Panc1 (cell line): ENCODE results near the gene PIK3R5. TPM values are rescaled to one million over a fixed set of nuclear protein-coding genes. Genes with fewer than 3 reads are reported as not detected.

Experiments used
- ATAC-seq: fragments of 200-7000 bp; cut with Tn5 transposase; 2 replicates; pipeline ENCODE4 v1.9.1; 2020; ENCODE audit warnings: mild to moderate bottlenecking, moderate library complexity
- BruUV-seq: library from RNA; stranded (reverse); fragments of 400-500 nt; replicated peaks from 2 replicates; lab custom pipeline; 2021; lab: Mats Ljungman, UMichigan
- CTCF ChIA-PET: fragments of 300-600 bp; sonication (Branson Sonifier 250); formaldehyde crosslinking; loops from one replicate; lab custom pipeline; 2022; ENCODE audit warnings: antibody characterized with exemption; lab: Charles Lee
- POLR2A ChIA-PET: fragments of 300-600 bp; sonication (Branson Sonifier 250); formaldehyde crosslinking; loops from one replicate; lab custom pipeline; 2022; ENCODE audit warnings: antibody characterized with exemption; lab: Charles Lee
- DNase-seq: peaks from one replicate; pipeline ENCODE4 v3.0.0-alpha.2; 2010; ENCODE audit warnings: low read depth, low spot score
- H3K27ac ChIP-seq: 2 replicates; pipeline ENCODE4 v1.5.1; 2011; ENCODE audit warnings: mild to moderate bottlenecking, low read length, inconsistent platforms
- H3K27me3 ChIP-seq: fragments of 200-500 bp; sonication (Bioruptor generic); 2 replicates; pipeline ENCODE4 v1.6.0; 2014; ENCODE audit warnings: low read length, inconsistent platforms; ENCODE audit not compliant: control insufficient read depth, insufficient read depth
- H3K36me3 ChIP-seq: fragments of 200-500 bp; sonication (Bioruptor generic); 2 replicates; pipeline ENCODE4 v1.5.1; 2014; ENCODE audit warnings: inconsistent platforms, mild to moderate bottlenecking, low read length, moderate library complexity; ENCODE audit not compliant: control insufficient read depth, insufficient read depth
- H3K4me1 ChIP-seq: 2 replicates; pipeline ENCODE4 v1.5.1; 2011; ENCODE audit warnings: inconsistent platforms, mild to moderate bottlenecking, low read length, moderate library complexity; ENCODE audit not compliant: control insufficient read depth, insufficient read depth
- H3K4me3 ChIP-seq, 2 experiments: 2 replicates each; pipeline ENCODE4 v1.5.1; 2011 to 2012; ENCODE audit warnings: low read depth in 2 of 2, low read length in 2 of 2, mild to moderate bottlenecking in 2 of 2, inconsistent platforms in 1 of 2, moderate library complexity in 1 of 2
- H3K9me3 ChIP-seq: fragments of 200-500 bp; sonication (Bioruptor generic); 2 replicates; pipeline ENCODE4 v1.5.1; 2014; ENCODE audit warnings: low read depth, mild to moderate bottlenecking, inconsistent platforms, low read length, moderate library complexity; ENCODE audit not compliant: control insufficient read depth, insufficient read depth
- CTCF ChIP-seq: fragments of 450-650 bp; IDR thresholded peaks from 2 replicates; pipeline ENCODE4 v1.5.1; 2017; ENCODE audit warnings: mild to moderate bottlenecking
- POLR2AphosphoS5 ChIP-seq: IDR thresholded peaks from 2 replicates; pipeline ENCODE4 v1.6.1; 2012; ENCODE audit warnings: mild to moderate bottlenecking, low read depth, low read length, moderate library complexity
- REST ChIP-seq, 2 experiments: IDR thresholded peaks; 2 replicates each; pipeline ENCODE4 v1.6.1; 2011 to 2012; ENCODE audit warnings: low read depth in 2 of 2, control low read depth in 1 of 2, low read length in 1 of 2, mild to moderate bottlenecking in 1 of 2, moderate library complexity in 1 of 2; ENCODE audit not compliant: insufficient read depth in 1 of 2
- SIN3A ChIP-seq: IDR thresholded peaks from 2 replicates; pipeline ENCODE4 v1.6.1; 2012; ENCODE audit warnings: low read depth, mild to moderate bottlenecking, low read length, moderate library complexity, borderline replicate concordance; ENCODE audit not compliant: insufficient read depth
- TCF7L2 ChIP-seq: IDR thresholded peaks from 2 replicates; pipeline ENCODE4 v1.6.1; 2011; ENCODE audit warnings: mild to moderate bottlenecking, low read depth, low read length, inconsistent platforms
- in situ Hi-C: cut with HindIII; loops from 2 replicates; pipeline ENCODE4 v1.10.0; 2016; ENCODE audit warnings: low sequenced_read_pairs, low pct_unique_long_range_greater_than_20kb
- intact Hi-C: fragments of 100-400 bp; cut with micrococcal nuclease; formaldehyde crosslinking; loops from one replicate; pipeline ENCODE4 v1.10.0; 2022; ENCODE audit not compliant: unreplicated experiment
- total RNA-seq: library from RNA; stranded (reverse); gene quantifications from one replicate; pipeline ENCODE4 v1.2.1, GENCODE V29; 2021; ENCODE audit not compliant: unreplicated experiment

The PIK3R5 gene
- total RNA-seq, 1 experiment from 2014 or later: 0.15 TPM

- intact Hi-C loops (no loop called here), in situ Hi-C loops (no loop called here)
- TF ChIP-seq SIN3A: no peak
- TF ChIP-seq TCF7L2: no peak
- no peak for TF ChIP-seq POLR2AphosphoS5
- no peak for TF ChIP-seq CTCF
- TF ChIP-seq REST (IDR thresholded peaks at IDR 0.05; ENCODE audit: insufficient read depth in 1 of 2, low read depth in 2 of 2, low read length in 1 of 2): no peak
- ATAC-seq: no peak
- Histone ChIP-seq H3K9me3 (no peaks in the 10 kb centered on the region), H3K36me3 (no peaks in the 10 kb centered on the region), H3K4me3 (no peak overlapping the region), H3K4me1 (no peaks in the 10 kb centered on the region), H3K27ac (no peak overlapping the region), H3K27me3 (no peaks in the 10 kb centered on the region; the same call in 1 of the 2 replicates)
- no TSS peak for BruUV-seq
- ChIA-PET POLR2A (no interaction called here), CTCF (no interaction called here)
- DNase-seq: no peak
Measured at GRCh38 chr17:8859027-8859803, 106.3 kb downstream of the PIK3R5 start.

GRCh38 chr17:8857919-8858318 lies 107.6 kb downstream of the PIK3R5 start:
- in situ Hi-C loops (no loop called here), intact Hi-C loops (no loop called here)
- H3K27me3 ChIP-seq: no peaks in the 10 kb centered on the region; the same call in 1 of the 2 replicates
- ChIA-PET POLR2A (no interaction called here), CTCF (no interaction called here)
- DNase-seq (no peak), ATAC-seq (no peak)
- no peak for TF ChIP-seq TCF7L2
- TF ChIP-seq SIN3A: no peak
- no peak overlapping the region for H3K4me3 ChIP-seq
- no peak overlapping the region for H3K27ac ChIP-seq
- BruUV-seq: no TSS peak
- no peaks in the 10 kb centered on the region for H3K36me3 ChIP-seq
- H3K4me1 ChIP-seq: no peaks in the 10 kb centered on the region
- H3K9me3 ChIP-seq: no peaks in the 10 kb centered on the region
